Fibroblast of lung (primary cell): ENCODE data around the gene TGM2.

Experiments
- EZH2 ChIP-seq: IDR thresholded peaks from 2 replicates; pipeline ENCODE4 v1.5.1; 2012; ENCODE audit warnings: low read length, control low read depth, mild to moderate bottlenecking; ENCODE audit errors: missing control alignments
- TF ChIP-seq, protein P1 (sequence below), 2 donors: IDR thresholded peaks in 1 of 2; conservative IDR thresholded peaks in 1 of 2; 1 replicate in 1 of 2; 2 replicates in 1 of 2; pipeline ENCODE4 v1.5.1; 2011 to 2012; ENCODE audit warnings: low read length in 2 of 2, control low read depth in 1 of 2, inconsistent platforms in 1 of 2, low read depth in 1 of 2, mild to moderate bottlenecking in 1 of 2

DNA sequence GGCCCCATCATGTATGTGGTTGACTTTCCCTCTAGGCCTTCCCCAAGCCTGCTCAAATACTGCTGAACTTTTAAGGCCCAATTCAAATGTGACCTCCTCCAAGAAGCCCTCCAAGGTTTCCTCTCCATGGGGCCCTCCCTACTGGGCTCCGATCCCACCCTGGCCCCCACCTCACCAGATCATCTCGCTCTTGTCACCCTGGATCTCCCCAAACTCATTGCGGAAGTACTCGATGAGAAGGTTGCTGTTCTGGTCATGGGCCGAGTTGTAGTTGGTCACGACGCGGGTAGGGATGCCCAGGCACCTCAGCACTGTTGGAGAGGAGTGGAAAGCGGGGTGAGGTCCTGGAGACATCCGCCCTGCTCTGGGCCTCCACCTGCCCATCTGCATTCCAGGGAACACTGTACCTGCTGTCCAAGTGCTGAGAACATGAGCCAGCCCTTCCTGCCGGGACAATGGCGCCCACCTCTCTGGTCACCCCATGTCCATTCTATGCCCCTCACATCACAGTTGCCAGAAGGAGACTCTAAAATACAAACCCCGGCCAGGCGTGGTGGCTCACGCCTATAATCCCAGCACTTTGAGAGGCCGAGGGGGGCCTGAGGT is 23.1 kb downstream of the TGM2 start:
- TF ChIP-seq, protein P1, sequence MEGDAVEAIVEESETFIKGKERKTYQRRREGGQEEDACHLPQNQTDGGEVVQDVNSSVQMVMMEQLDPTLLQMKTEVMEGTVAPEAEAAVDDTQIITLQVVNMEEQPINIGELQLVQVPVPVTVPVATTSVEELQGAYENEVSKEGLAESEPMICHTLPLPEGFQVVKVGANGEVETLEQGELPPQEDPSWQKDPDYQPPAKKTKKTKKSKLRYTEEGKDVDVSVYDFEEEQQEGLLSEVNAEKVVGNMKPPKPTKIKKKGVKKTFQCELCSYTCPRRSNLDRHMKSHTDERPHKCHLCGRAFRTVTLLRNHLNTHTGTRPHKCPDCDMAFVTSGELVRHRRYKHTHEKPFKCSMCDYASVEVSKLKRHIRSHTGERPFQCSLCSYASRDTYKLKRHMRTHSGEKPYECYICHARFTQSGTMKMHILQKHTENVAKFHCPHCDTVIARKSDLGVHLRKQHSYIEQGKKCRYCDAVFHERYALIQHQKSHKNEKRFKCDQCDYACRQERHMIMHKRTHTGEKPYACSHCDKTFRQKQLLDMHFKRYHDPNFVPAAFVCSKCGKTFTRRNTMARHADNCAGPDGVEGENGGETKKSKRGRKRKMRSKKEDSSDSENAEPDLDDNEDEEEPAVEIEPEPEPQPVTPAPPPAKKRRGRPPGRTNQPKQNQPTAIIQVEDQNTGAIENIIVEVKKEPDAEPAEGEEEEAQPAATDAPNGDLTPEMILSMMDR (conservative IDR thresholded peaks at IDR 0.05 in 1 of 2, IDR thresholded peaks at IDR 0.05 in 1 of 2; ENCODE audit: low read depth in 1 of 2, low read length in 2 of 2), result no peak
- TF ChIP-seq EZH2, result no peak
